ENCODE measurements around the gene FAM117B.

Gene FAM117B

DNA sequence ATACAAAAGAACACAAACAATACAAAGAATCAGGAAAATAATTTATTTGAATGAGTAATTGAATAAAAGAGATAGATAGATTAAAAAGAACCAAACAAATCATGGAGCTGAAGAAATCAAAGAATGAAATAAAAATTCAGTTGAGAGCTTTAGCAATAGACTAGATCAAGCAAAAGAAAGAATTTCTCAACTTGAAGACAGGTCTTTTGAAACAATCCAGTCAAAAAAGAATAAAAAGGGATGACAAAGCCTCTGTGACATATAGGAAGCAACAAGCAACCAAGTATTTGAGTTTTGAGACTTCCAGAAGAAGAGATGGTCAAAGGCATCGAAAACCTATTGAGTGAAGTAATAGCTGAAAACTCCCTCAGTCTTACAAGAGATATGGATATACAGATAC is 108.8 kb downstream of the FAM117B start:
- Histone ChIP-seq H3K36me3 (ENCODE audit: insufficient read depth, insufficient read length, low read length) (peaks cover 2% of the 10 kb centered on the region), H3K4me1 (ENCODE audit: insufficient read depth, insufficient read length) (no peaks in the 10 kb centered on the region), H3K27me3 (ENCODE audit: insufficient read depth, insufficient read length) (no peaks in the 10 kb centered on the region), H3K9ac (ENCODE audit: insufficient read length, low read depth) (no peak overlapping the region), H3K9me3 (ENCODE audit: insufficient read depth, low read length) (peaks cover 20% of the 10 kb centered on the region; the same call in 1 of the 2 replicates), H3K4me3 (ENCODE audit: insufficient read length, low read depth) (no peak overlapping the region)
- no peak for DNase-seq (ENCODE audit: low read depth, low spot score)
- no peak for TF ChIP-seq ZNF274 (IDR thresholded peaks at IDR 0.05; ENCODE audit: low read depth, low read length)
- TF ChIP-seq YY1 (IDR thresholded peaks at IDR 0.05; ENCODE audit: insufficient read depth, insufficient read length) = no peak
- no peak for TF ChIP-seq SUZ12 (IDR thresholded peaks at IDR 0.05; ENCODE audit: extremely low read depth, insufficient read depth, insufficient read length)

- DNase-seq (ENCODE audit: low read depth, low spot score) = no peak
- H3K27me3 ChIP-seq (ENCODE audit: insufficient read depth, insufficient read length) = no peaks in the 10 kb centered on the region
- H3K36me3 ChIP-seq (ENCODE audit: insufficient read depth, insufficient read length, low read length) = no peaks in the 10 kb centered on the region
- no peak overlapping the region for H3K9ac ChIP-seq (ENCODE audit: insufficient read length, low read depth)
- TF ChIP-seq ZNF274 (IDR thresholded peaks at IDR 0.05; ENCODE audit: low read depth, low read length) (no peak), SUZ12 (IDR thresholded peaks at IDR 0.05; ENCODE audit: extremely low read depth, insufficient read depth, insufficient read length) (no peak), YY1 (IDR thresholded peaks at IDR 0.05; ENCODE audit: insufficient read depth, insufficient read length) (no peak)
- no peaks in the 10 kb centered on the region for H3K4me1 ChIP-seq (ENCODE audit: insufficient read depth, insufficient read length)
- no peak overlapping the region for H3K4me3 ChIP-seq (ENCODE audit: insufficient read length, low read depth)
- H3K9me3 ChIP-seq (ENCODE audit: insufficient read depth, low read length) = 0 out of 2 replicates have a peak, but pooled peaks cover 2% of the 10 kb centered on the region
These were observed 114.7 kb downstream of the FAM117B start for GRCh38 chr2:202749477-202749876.

DNA sequence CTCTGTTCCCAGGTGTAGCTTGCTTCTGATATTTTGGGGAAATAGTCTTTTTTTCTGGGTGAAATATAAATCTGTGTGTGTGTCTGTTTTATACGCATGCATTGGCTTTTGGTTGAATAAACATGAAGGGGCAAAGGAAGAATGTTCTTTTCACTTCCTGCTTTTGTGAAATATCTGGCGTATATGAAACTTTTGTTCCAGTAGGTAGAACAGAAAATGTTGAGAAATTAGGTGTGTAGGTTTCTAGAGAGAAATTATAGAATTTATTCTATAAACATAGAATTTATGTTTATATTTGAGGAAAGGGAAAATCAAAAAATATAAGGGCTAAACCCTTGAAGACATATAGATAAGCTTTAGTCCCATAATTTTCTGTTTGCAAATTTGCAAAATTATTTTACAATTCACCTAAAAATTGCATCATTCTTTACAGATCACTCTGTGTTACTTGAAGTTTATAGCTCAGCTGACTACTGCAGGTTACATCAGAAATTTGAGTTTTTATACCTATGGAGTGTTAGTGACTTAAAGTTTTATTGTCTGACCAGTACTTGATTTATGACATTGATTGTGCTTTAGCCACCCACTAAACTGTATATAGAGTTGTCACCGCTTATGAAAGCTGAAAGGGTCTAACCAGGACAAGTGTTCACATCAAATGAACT is 116.1 kb downstream of the FAM117B start:
- H3K9ac ChIP-seq (ENCODE audit: insufficient read length, low read depth) = no peak overlapping the region
- H3K9me3 ChIP-seq (ENCODE audit: insufficient read depth, low read length) = no peaks in the 10 kb centered on the region
- DNase-seq (ENCODE audit: low read depth, low spot score) = no peak
- no peak for TF ChIP-seq ZNF274 (IDR thresholded peaks at IDR 0.05; ENCODE audit: low read depth, low read length)
- TF ChIP-seq SUZ12 (IDR thresholded peaks at IDR 0.05; ENCODE audit: extremely low read depth, insufficient read depth, insufficient read length) = no peak
- TF ChIP-seq YY1 (IDR thresholded peaks at IDR 0.05; ENCODE audit: insufficient read depth, insufficient read length) = no peak
- H3K36me3 ChIP-seq (ENCODE audit: insufficient read depth, insufficient read length, low read length) = no peaks in the 10 kb centered on the region
- H3K27me3 ChIP-seq (ENCODE audit: insufficient read depth, insufficient read length) = no peaks in the 10 kb centered on the region
- no peaks in the 10 kb centered on the region for H3K4me1 ChIP-seq (ENCODE audit: insufficient read depth, insufficient read length)
- no peak overlapping the region for H3K4me3 ChIP-seq (ENCODE audit: insufficient read length, low read depth)

GRCh38 chr2:202752071-202752470 is 117.3 kb downstream of the FAM117B start:
- no peak overlapping the region for H3K9ac ChIP-seq (ENCODE audit: insufficient read length, low read depth)
- H3K4me1 ChIP-seq (ENCODE audit: insufficient read depth, insufficient read length) = no peaks in the 10 kb centered on the region
- no peak for DNase-seq (ENCODE audit: low read depth, low spot score)
- H3K9me3 ChIP-seq (ENCODE audit: insufficient read depth, low read length) = no peaks in the 10 kb centered on the region
- no peak overlapping the region for H3K4me3 ChIP-seq (ENCODE audit: insufficient read length, low read depth)
- no peaks in the 10 kb centered on the region for H3K27me3 ChIP-seq (ENCODE audit: insufficient read depth, insufficient read length)
- H3K36me3 ChIP-seq (ENCODE audit: insufficient read depth, insufficient read length, low read length) = peaks cover under 1% of the 10 kb centered on the region
- no peak for TF ChIP-seq YY1 (IDR thresholded peaks at IDR 0.05; ENCODE audit: insufficient read depth, insufficient read length)
- TF ChIP-seq ZNF274 (IDR thresholded peaks at IDR 0.05; ENCODE audit: low read depth, low read length) = no peak
- no peak for TF ChIP-seq SUZ12 (IDR thresholded peaks at IDR 0.05; ENCODE audit: extremely low read depth, insufficient read depth, insufficient read length)

GRCh38 chr2:202754936-202755335 is 120.2 kb downstream of the FAM117B start:
- DNase-seq (ENCODE audit: low read depth, low spot score) = no peak
- no peak overlapping the region for H3K4me3 ChIP-seq (ENCODE audit: insufficient read length, low read depth)
- no peak overlapping the region for H3K9ac ChIP-seq (ENCODE audit: insufficient read length, low read depth)
- no peaks in the 10 kb centered on the region for H3K9me3 ChIP-seq (ENCODE audit: insufficient read depth, low read length)
- TF ChIP-seq YY1 (IDR thresholded peaks at IDR 0.05; ENCODE audit: insufficient read depth, insufficient read length) (no peak), SUZ12 (IDR thresholded peaks at IDR 0.05; ENCODE audit: extremely low read depth, insufficient read depth, insufficient read length) (no peak), ZNF274 (IDR thresholded peaks at IDR 0.05; ENCODE audit: low read depth, low read length) (no peak)
- H3K36me3 ChIP-seq (ENCODE audit: insufficient read depth, insufficient read length, low read length) = peaks cover 3% of the 10 kb centered on the region
- no peaks in the 10 kb centered on the region for H3K27me3 ChIP-seq (ENCODE audit: insufficient read depth, insufficient read length)
- no peaks in the 10 kb centered on the region for H3K4me1 ChIP-seq (ENCODE audit: insufficient read depth, insufficient read length)

DNA sequence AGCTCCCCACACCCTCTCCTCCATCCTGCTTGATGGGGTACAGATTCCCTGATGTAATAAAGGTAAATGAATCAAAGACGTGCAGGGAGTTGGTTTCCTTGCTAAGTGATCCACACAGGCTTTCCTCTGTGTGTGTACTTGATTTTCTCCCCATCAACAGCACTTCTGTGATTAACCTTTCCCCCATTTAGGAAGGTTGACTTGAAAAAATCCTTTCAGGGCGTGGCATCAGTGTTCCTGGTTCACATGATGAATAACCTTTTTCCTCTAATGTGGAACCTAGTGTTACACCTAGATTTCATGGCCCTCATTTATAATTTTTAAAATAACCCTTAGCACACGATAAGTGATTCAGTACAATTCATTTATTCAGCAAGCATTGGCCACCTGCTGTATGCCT is 121.8 kb downstream of the FAM117B start:
- Histone ChIP-seq H3K27me3 (ENCODE audit: insufficient read depth, insufficient read length) (no peaks in the 10 kb centered on the region), H3K36me3 (ENCODE audit: insufficient read depth, insufficient read length, low read length) (peaks cover 3% of the 10 kb centered on the region), H3K9ac (ENCODE audit: insufficient read length, low read depth) (no peak overlapping the region), H3K4me1 (ENCODE audit: insufficient read depth, insufficient read length) (no peaks in the 10 kb centered on the region), H3K4me3 (ENCODE audit: insufficient read length, low read depth) (no peak overlapping the region), H3K9me3 (ENCODE audit: insufficient read depth, low read length) (no peaks in the 10 kb centered on the region)
- no peak for TF ChIP-seq ZNF274 (IDR thresholded peaks at IDR 0.05; ENCODE audit: low read depth, low read length)
- TF ChIP-seq YY1 (IDR thresholded peaks at IDR 0.05; ENCODE audit: insufficient read depth, insufficient read length) = no peak
- no peak for TF ChIP-seq SUZ12 (IDR thresholded peaks at IDR 0.05; ENCODE audit: extremely low read depth, insufficient read depth, insufficient read length)
- no peak for DNase-seq (ENCODE audit: low read depth, low spot score)

- H3K36me3 ChIP-seq (ENCODE audit: insufficient read depth, insufficient read length, low read length) = peaks cover 3% of the 10 kb centered on the region
- H3K4me3 ChIP-seq (ENCODE audit: insufficient read length, low read depth) = no peak overlapping the region
- H3K4me1 ChIP-seq (ENCODE audit: insufficient read depth, insufficient read length) = no peaks in the 10 kb centered on the region
- H3K27me3 ChIP-seq (ENCODE audit: insufficient read depth, insufficient read length) = no peaks in the 10 kb centered on the region
- no peak for DNase-seq (ENCODE audit: low read depth, low spot score)
- no peak overlapping the region for H3K9ac ChIP-seq (ENCODE audit: insufficient read length, low read depth)
- TF ChIP-seq ZNF274 (IDR thresholded peaks at IDR 0.05; ENCODE audit: low read depth, low read length) (no peak), SUZ12 (IDR thresholded peaks at IDR 0.05; ENCODE audit: extremely low read depth, insufficient read depth, insufficient read length) (no peak), YY1 (IDR thresholded peaks at IDR 0.05; ENCODE audit: insufficient read depth, insufficient read length) (no peak)
- H3K9me3 ChIP-seq (ENCODE audit: insufficient read depth, low read length) = no peaks in the 10 kb centered on the region
These were observed 122.6 kb downstream of the FAM117B start for GRCh38 chr2:202757339-202757738.

All from NT2/D1 (cell line).